HG02678 (cell line): ENCODE results near the gene PUM2.

ENCODE experiments used
- ATAC-seq: cut with Tn5 transposase; IDR thresholded peaks from one replicate; pipeline ENCODE4 v1.9.1; 2021; ENCODE audit warnings: mild to moderate bottlenecking, moderate library complexity; ENCODE audit not compliant: unreplicated experiment

The PUM2 gene

GRCh38 chr2:20346565-20347381, 3.9 kb downstream of the PUM2 start:
- ATAC-seq, result no peak

GRCh38 chr2:20343128-20343527, 7.5 kb downstream of the PUM2 start:
- ATAC-seq, result no peak

- no peak for ATAC-seq
Observed at GRCh38 chr2:20339012-20339411, 11.6 kb downstream of the PUM2 start.

GRCh38 chr2:20334605-20335203, 15.9 kb downstream of the PUM2 start:
- no peak for ATAC-seq

GRCh38 chr2:20333738-20334137, 16.9 kb downstream of the PUM2 start:
- ATAC-seq, result peak; percentile 65

- no peak for ATAC-seq
Observed at GRCh38 chr2:20330192-20330591, 20.5 kb downstream of the PUM2 start.

- ATAC-seq, result no peak
Observed at GRCh38 chr2:20327370-20327769, 23.3 kb downstream of the PUM2 start.

- peak; percentile 72 for ATAC-seq
Observed at GRCh38 chr2:20326163-20326780, 24.4 kb downstream of the PUM2 start.

GRCh38 chr2:20322527-20323300, 27.9 kb downstream of the PUM2 start:
- no peak for ATAC-seq

- ATAC-seq, result no peak
Observed at GRCh38 chr2:20317690-20318089, 33.0 kb downstream of the PUM2 start.

GRCh38 chr2:20317197-20317596, 33.4 kb downstream of the PUM2 start:
- no peak for ATAC-seq

- no peak for ATAC-seq
Observed at GRCh38 chr2:20314562-20315501, 35.8 kb downstream of the PUM2 start.

- no peak for ATAC-seq
Observed at GRCh38 chr2:20313659-20314058, 37.0 kb downstream of the PUM2 start.

- ATAC-seq, result no peak
Observed at GRCh38 chr2:20309001-20309400, 41.6 kb downstream of the PUM2 start.

GRCh38 chr2:20307311-20307710, 43.3 kb downstream of the PUM2 start:
- ATAC-seq, result no peak

- no peak for ATAC-seq
Observed at GRCh38 chr2:20304411-20304810, 46.2 kb downstream of the PUM2 start.

- no peak for ATAC-seq
Observed at GRCh38 chr2:20303966-20304365, 46.7 kb downstream of the PUM2 start.

- no peak for ATAC-seq
Observed at GRCh38 chr2:20302019-20302418, 48.6 kb downstream of the PUM2 start.

- no peak for ATAC-seq
Observed at GRCh38 chr2:20300656-20301055, 50.0 kb downstream of the PUM2 start.

- ATAC-seq, result no peak
Observed at GRCh38 chr2:20299113-20299512, 51.5 kb downstream of the PUM2 start.
